Measurements from ENCODE around the gene NEUROD2. TPM values are rescaled to one million over a fixed set of nuclear protein-coding genes. Genes with fewer than 3 reads are reported as not detected.

The NEUROD2 gene
- total and polyA plus RNA-seq, 2 donors (not counting 3 experiments of a cell fraction or from before 2014, with no cell fraction given): not detected

- no peaks in the 10 kb centered on the region for H3K9me1 ChIP-seq (replicated peaks; ENCODE audit: control insufficient read depth, extremely low read depth, insufficient read depth, low read length)
- H3K79me2 ChIP-seq (ENCODE audit: control insufficient read depth, insufficient read depth, low read length): peaks cover 16% of the 10 kb centered on the region
- H4K20me1 ChIP-seq (replicated peaks; ENCODE audit: control insufficient read depth, extremely low read depth, insufficient read depth, low read length): no peaks in the 10 kb centered on the region
- BruUV-seq (replicated peaks): no TSS peak
- no peak overlapping the region for H3K4me2 ChIP-seq (ENCODE audit: insufficient read depth, low read length)
- no peak overlapping the region for H3K4me3 ChIP-seq (replicated peaks in 1 of 3; ENCODE audit: insufficient read depth in 1 of 3, low read depth in 1 of 3, low read length in 3 of 3)
- intact Hi-C loops (cut with micrococcal nuclease) (loop anchor here (5.0 kb wide), 1 partner anchor 117 kb away; no protein-coding TSS in a partner anchor), dilution Hi-C loops (cut with MboI; ENCODE audit: extremely low pct_ligation_motif_present, low sequenced_read_pairs) (loop anchor here (10.0 kb wide), 1 partner anchor 109 kb away; no protein-coding TSS in a partner anchor)
- no peak overlapping the region for H3K27ac ChIP-seq (ENCODE audit: insufficient read depth, low read depth, low read length)
- peaks cover 14% of the 10 kb centered on the region for H3K4me1 ChIP-seq (ENCODE audit: control insufficient read depth, extremely low read depth, insufficient read depth, low read length)
- no peak for FAIRE-seq
- TF ChIP-seq POLR2AphosphoS5 (IDR thresholded peaks at IDR 0.05; ENCODE audit: insufficient read depth, low read depth, low read length) (no peak), EZH2 (IDR thresholded peaks at IDR 0.05; ENCODE audit: borderline replicate concordance, low read depth, low read length, severe bottlenecking) (no peak), POLR2A (IDR thresholded peaks at IDR 0.05; ENCODE audit: low read depth, low read length) (no peak), GATA2 (IDR thresholded peaks at IDR 0.05; ENCODE audit: insufficient read depth, insufficient read length, low read depth, low read length) (no peak), MYC (IDR thresholded peaks at IDR 0.05; ENCODE audit: low read depth, low read length) (no peak), CTCF (IDR thresholded peaks at IDR 0.05; ENCODE audit: extremely low read depth in 1 of 2, insufficient read depth in 1 of 2, low read depth in 1 of 2, low read length in 2 of 2) (no peak), MAX (IDR thresholded peaks at IDR 0.05; ENCODE audit: insufficient read depth, insufficient read length) (no peak), FOS (IDR thresholded peaks at IDR 0.05; ENCODE audit: borderline replicate concordance, insufficient read depth, low read length) (no peak), JUN (IDR thresholded peaks at IDR 0.05; ENCODE audit: borderline replicate concordance, insufficient read depth, insufficient read length, low read depth) (no peak)
- no peak overlapping the region for H2AFZ ChIP-seq (ENCODE audit: low read depth, low read length)
- CTCF ChIA-PET: interaction anchor here (0.9 to 6.4 kb wide), 10 partner anchors 11 to 91 kb away, joined by 3 to 141 read pairs (median 6); partner anchors contain the start of gene ERBB2
- no peaks in the 10 kb centered on the region for H3K36me3 ChIP-seq (ENCODE audit: control insufficient read depth in 2 of 2, extremely low read depth in 1 of 2, insufficient read depth in 2 of 2, low read length in 2 of 2)
- peaks cover 9 to 15% of the 10 kb centered on the region in 2 experiments for H3K27me3 ChIP-seq (ENCODE audit: control insufficient read depth in 2 of 2, insufficient read depth in 2 of 2, low read length in 2 of 2)
- no peaks in the 10 kb centered on the region for H3K9me3 ChIP-seq (replicated peaks; ENCODE audit: control insufficient read depth, insufficient read depth, low read length)
- no peak for DNase-seq (ENCODE audit: low read depth, low spot score)
- H3K9ac ChIP-seq (replicated peaks; ENCODE audit: extremely low read depth, insufficient read depth, low read length): no peak overlapping the region
- POLR2A ChIA-PET: no interaction called here
Measured at GRCh38 chr17:39635614-39636176, 28.0 kb upstream of the NEUROD2 start.

Measured in endothelial cell of umbilical vein (primary cell).